ENCODE measurements around the gene DPYSL5.

The DPYSL5 gene

DNA sequence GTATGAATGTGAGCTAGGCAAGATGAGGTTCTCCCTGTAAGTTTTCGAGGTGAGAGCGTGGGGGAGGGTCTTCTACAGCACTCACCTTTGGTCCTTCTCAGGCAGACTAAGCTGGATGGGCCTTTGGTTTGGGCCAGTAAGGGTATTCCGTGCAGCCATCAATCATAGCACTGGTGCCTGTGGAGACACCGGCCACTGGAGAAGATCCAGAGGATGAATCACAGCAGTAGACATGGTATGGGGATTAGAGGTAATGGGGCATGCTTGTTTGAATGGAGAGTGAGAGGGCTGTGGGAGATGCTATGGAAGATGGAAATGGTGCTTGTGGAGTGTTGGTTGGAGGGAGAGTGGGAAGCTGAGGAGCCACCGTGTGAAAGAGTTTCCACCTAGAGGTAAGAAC, 138.6 kb downstream of the DPYSL5 start:
- no peak for DNase-seq (ENCODE audit: low read depth, low spot score)
- in situ Hi-C loops (cut with HindIII; ENCODE audit: low sequenced_read_pairs): no loop called here
- H3K4me3 ChIP-seq (ENCODE audit: low read depth, low read length): no peak overlapping the region
- TF ChIP-seq, protein P1, sequence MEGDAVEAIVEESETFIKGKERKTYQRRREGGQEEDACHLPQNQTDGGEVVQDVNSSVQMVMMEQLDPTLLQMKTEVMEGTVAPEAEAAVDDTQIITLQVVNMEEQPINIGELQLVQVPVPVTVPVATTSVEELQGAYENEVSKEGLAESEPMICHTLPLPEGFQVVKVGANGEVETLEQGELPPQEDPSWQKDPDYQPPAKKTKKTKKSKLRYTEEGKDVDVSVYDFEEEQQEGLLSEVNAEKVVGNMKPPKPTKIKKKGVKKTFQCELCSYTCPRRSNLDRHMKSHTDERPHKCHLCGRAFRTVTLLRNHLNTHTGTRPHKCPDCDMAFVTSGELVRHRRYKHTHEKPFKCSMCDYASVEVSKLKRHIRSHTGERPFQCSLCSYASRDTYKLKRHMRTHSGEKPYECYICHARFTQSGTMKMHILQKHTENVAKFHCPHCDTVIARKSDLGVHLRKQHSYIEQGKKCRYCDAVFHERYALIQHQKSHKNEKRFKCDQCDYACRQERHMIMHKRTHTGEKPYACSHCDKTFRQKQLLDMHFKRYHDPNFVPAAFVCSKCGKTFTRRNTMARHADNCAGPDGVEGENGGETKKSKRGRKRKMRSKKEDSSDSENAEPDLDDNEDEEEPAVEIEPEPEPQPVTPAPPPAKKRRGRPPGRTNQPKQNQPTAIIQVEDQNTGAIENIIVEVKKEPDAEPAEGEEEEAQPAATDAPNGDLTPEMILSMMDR (IDR thresholded peaks at IDR 0.05; ENCODE audit: low read depth, low read length): no peak

DNA sequence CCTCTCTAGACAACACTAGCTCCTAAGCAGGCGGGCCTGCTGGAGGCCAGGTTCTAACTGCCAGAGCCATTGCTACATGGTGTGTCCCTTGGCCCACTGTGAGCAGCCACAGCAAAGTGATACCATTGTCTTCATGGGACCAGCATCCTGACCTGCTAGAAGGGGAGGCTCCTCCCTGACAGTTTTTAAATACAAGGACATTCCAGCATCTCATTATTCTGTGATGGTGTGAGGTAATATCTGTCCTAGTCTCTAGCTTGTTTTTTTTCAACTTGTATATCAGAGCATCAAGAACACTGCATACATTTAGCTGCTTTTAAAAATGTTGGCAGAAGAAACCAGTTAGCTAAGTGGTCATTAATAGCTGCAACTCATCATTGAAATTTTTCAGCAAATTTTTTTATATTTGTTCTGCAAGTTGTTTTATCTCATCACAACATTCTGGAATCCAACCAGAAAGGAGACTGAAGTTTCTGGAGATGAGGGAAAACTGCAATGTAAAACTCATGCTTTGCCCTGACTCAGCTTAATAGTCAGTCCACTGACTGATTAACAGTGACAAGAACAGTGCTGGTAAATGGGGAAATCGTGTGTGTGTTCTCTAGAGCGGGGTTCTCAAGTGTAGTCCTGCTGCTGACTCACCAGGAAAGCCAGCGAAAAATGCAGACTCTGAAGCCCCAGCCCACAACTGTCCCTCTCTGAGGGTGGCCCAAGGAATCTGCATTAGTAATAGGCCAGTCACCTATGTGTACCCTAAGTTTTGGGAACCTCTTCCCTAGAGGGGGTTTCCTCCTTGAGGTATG, 140.3 kb downstream of the DPYSL5 start:
- in situ Hi-C loops (cut with HindIII; ENCODE audit: low sequenced_read_pairs): no loop called here
- peak; percentile 59 for DNase-seq (ENCODE audit: low read depth, low spot score)
- TF ChIP-seq, protein P1 (IDR thresholded peaks at IDR 0.05; ENCODE audit: low read depth, low read length): no peak
- H3K4me3 ChIP-seq (ENCODE audit: low read depth, low read length): no peak overlapping the region

DNA sequence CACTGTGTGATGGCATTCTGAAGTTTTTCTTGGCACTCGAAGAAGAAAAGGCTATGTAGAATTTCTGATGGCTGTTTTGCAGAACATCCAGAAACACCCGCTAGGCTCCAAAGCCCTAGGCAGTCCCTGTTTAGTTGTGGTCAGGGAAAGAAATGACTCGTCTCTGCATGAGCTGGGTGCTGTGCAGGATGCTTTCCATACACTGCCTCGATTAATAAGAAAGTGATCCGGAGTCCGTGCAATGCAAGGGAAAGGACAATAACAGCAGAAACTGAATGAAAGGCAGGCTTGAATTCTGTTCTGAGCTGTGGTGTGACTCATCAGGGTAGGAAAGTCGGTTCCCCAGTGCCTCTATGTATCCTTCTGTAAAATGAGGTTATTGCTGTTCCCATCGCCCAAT, 141.2 kb downstream of the DPYSL5 start:
- in situ Hi-C loops (cut with HindIII; ENCODE audit: low sequenced_read_pairs): no loop called here
- peak; percentile 28 for DNase-seq (ENCODE audit: low read depth, low spot score)
- no peak overlapping the region for H3K4me3 ChIP-seq (ENCODE audit: low read depth, low read length)
- TF ChIP-seq, protein P1 (IDR thresholded peaks at IDR 0.05; ENCODE audit: low read depth, low read length): no peak

DNA sequence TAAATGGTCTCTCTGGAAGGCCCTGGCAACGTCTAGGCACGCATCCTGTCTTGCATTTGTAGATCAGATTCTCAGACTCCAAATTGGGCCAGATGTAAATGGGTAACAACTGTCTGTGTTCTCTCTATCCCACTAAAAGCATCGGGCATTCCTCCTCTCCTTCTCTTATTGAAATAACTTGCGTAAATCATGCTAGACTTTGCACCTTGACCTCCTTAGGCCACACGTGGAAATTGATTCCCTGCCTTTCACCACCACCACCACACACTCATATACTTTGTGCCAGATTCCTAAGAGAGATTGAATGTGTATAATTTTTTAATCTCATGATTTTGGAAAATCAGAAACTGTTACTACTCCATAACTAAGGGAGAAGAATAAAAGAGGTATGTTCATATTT, 143.8 kb downstream of the DPYSL5 start:
- no peak for DNase-seq (ENCODE audit: low read depth, low spot score)
- in situ Hi-C loops (cut with HindIII; ENCODE audit: low sequenced_read_pairs): no loop called here
- TF ChIP-seq, protein P1 (IDR thresholded peaks at IDR 0.05; ENCODE audit: low read depth, low read length): no peak

DNA sequence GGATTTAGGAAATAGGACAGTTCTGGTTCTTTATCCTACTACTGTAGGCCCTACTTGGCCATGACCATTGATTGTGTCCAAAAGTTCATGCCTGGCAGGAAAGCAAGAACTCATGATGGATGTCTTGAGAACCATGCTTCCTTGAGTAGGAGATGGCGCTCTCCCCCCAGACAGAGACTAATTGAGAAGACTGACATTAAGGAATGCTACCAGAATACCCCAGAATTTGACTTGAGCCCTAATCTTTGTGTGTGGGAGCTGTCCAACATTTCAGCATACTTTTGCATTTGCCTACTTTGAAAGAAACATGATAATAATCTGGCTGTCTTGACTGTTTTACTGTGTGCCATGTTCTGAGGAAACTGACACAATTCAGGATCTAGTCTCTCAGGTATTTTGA, 145.8 kb downstream of the DPYSL5 start:
- no peak overlapping the region for H3K4me3 ChIP-seq (ENCODE audit: low read depth, low read length)
- in situ Hi-C loops (cut with HindIII; ENCODE audit: low sequenced_read_pairs): no loop called here
- TF ChIP-seq, protein P1 (IDR thresholded peaks at IDR 0.05; ENCODE audit: low read depth, low read length): no peak
- no peak for DNase-seq (ENCODE audit: low read depth, low spot score)

More for the DNA sequence above, 143.8 kb downstream of the DPYSL5 start:
- no peak overlapping the region for H3K4me3 ChIP-seq (ENCODE audit: low read depth, low read length)

DNA sequence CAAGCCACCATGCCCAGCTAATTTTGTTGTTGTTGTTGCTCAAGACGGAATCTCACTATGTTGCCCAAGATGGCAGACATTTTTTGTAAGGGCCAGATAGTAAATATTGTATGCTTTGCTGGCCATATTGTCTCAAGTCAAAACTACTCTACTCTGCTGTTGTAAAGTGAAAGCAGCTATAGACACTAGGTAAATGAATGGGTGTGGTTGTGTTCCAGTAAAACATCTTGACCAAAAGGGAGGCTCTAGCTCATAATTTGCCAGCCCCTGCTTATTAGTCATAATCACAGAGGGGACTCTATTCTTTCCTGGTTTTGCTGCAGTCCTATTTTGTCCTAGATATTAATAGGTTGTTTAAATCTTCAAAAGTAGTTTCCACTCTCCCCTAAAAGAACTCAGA, 147.1 kb downstream of the DPYSL5 start:
- in situ Hi-C loops (cut with HindIII; ENCODE audit: low sequenced_read_pairs): no loop called here
- TF ChIP-seq, protein P1 (IDR thresholded peaks at IDR 0.05; ENCODE audit: low read depth, low read length): no peak
- DNase-seq (ENCODE audit: low read depth, low spot score): no peak
- no peak overlapping the region for H3K4me3 ChIP-seq (ENCODE audit: low read depth, low read length)

Data from astrocyte of the spinal cord (primary cell).